Measurements from ENCODE around the gene NGLY1.

DNA sequence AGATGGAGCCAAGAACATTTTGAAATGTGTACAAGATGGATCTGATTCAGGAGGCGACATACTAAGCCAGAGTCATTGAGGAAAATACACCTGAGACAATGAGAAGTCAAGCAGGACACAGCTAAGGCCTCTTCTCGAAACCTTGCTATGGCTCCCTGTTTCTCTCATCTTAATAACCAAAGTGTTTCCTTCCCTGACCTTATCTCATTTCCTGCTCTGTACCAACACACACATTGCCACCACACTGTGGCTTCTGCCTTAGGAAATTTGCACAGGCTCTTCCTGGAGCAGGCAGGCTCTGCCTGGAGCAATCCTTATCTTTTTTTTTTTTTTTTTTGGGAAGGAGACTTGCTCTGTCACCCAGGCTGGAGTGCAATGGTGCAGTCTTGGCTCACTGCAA lies 43.3 kb upstream of the NGLY1 start:
- TF ChIP-seq CTCF (IDR thresholded peaks at IDR 0.05; ENCODE audit: low read depth, low read length): no peak
- no peak for TF ChIP-seq EZH2phosphoT487 (IDR thresholded peaks at IDR 0.05; ENCODE audit: low read depth)
